ENCODE measurements around the gene DUSP23. TPM values are rescaled to one million over a fixed set of nuclear protein-coding genes. Genes with fewer than 3 reads are reported as not detected.

Gene DUSP23
- polyA plus RNA-seq, 3 donors: 37.3 to 136 (median 97.8) TPM

- H3K27ac Mint-ChIP-seq: no peak within 1 kb of the TSS
- H3K4me2 ChIP-seq (replicated peaks; ENCODE audit: extremely low read depth, low read length, poor library complexity, severe bottlenecking): peak within 1 kb of the TSS; percentile 8
- H2AFZ ChIP-seq (ENCODE audit: insufficient read depth, low read depth, low read length, poor library complexity, severe bottlenecking): no peak within 1 kb of the TSS
- no peaks in the 10 kb centered on the region for H3K27me3 ChIP-seq (ENCODE audit: control insufficient read depth in 2 of 2, insufficient read depth in 2 of 2, low read length in 2 of 2)
- DNase-seq: peak in 1 of 3 donors; percentile 28
- peaks cover 3 to 15% (median 7%) of the 10 kb centered on the region in 3 donors for H3K27me3 Mint-ChIP-seq (ENCODE audit: low read depth in 3 of 3)
- TF ChIP-seq CTCF (IDR thresholded peaks at IDR 0.05): no peak
- no peaks in the 10 kb centered on the region for H3K9me3 ChIP-seq (replicated peaks in 1 of 2; ENCODE audit: control insufficient read depth in 1 of 2, insufficient read depth in 1 of 2, low read length in 2 of 2)
- H3K36me3 Mint-ChIP-seq: no peaks in the 10 kb centered on the region
- peaks cover 40% of the 10 kb centered on the region for H3K4me1 Mint-ChIP-seq
- H3K9ac ChIP-seq (ENCODE audit: insufficient read depth, low read length, poor library complexity, severe bottlenecking): no peak within 1 kb of the TSS
- no peaks in the 10 kb centered on the region for H3K79me2 ChIP-seq (ENCODE audit: insufficient read depth, low read length)
- no peaks in the 10 kb centered on the region for H3K36me3 ChIP-seq (replicated peaks in 1 of 2; ENCODE audit: control insufficient read depth in 1 of 2, insufficient read depth in 2 of 2, low read length in 2 of 2)
- H3K9me3 Mint-ChIP-seq: peaks cover 0 to 2% (median 0%) of the 10 kb centered on the region in 7 donors
- H3K27ac ChIP-seq (ENCODE audit: low read depth in 1 of 2, low read length in 2 of 2): no peak within 1 kb of the TSS
- intact Hi-C loops (cut with micrococcal nuclease): loop anchor here in 1 of 2 donors (5.0 kb wide), 1 partner anchor 205 kb away; no protein-coding TSS in a partner anchor
- peaks cover 27 to 37% of the 10 kb centered on the region in 2 donors for H3K4me1 ChIP-seq (ENCODE audit: control insufficient read depth in 1 of 2, insufficient read depth in 2 of 2, low read length in 2 of 2)
- no peaks in the 10 kb centered on the region for H4K20me1 ChIP-seq (ENCODE audit: insufficient read depth, low read length)
- peak within 1 kb of the TSS in 1 of 3 experiments; percentile 21 for H3K4me3 ChIP-seq (replicated peaks in 1 of 3; ENCODE audit: low read depth in 2 of 3, low read length in 3 of 3)
- 65% methylated on average over 6 of the region's 8 CpGs for WGBS (ENCODE audit: insufficient coverage)
- peak within 1 kb of the TSS in 1 of 2 donors; percentile 62 for H3K4me3 Mint-ChIP-seq
These were observed 21.3 kb downstream of the DUSP23 start, which contains the start of gene FCRL6 for GRCh38 chr1:159802111-159802510. TSS of gene FCRL6 (plus strand) at chr1:159802360. CDS start at chr1:159802425, 65 bp downstream.

GRCh38 chr1:159803956-159804689 is 23.4 kb downstream of the DUSP23 start:
- Histone ChIP-seq H3K27ac (ENCODE audit: low read depth in 1 of 2, low read length in 2 of 2) (no peak overlapping the region), H3K27me3 (ENCODE audit: control insufficient read depth in 2 of 2, insufficient read depth in 2 of 2, low read length in 2 of 2) (no peaks in the 10 kb centered on the region), H3K79me2 (ENCODE audit: insufficient read depth, low read length) (no peaks in the 10 kb centered on the region), H3K4me2 (replicated peaks; ENCODE audit: extremely low read depth, low read length, poor library complexity, severe bottlenecking) (no peak overlapping the region), H3K36me3 (replicated peaks in 1 of 2; ENCODE audit: control insufficient read depth in 1 of 2, insufficient read depth in 2 of 2, low read length in 2 of 2) (no peaks in the 10 kb centered on the region), H3K9me3 (replicated peaks in 1 of 2; ENCODE audit: control insufficient read depth in 1 of 2, insufficient read depth in 1 of 2, low read length in 2 of 2) (no peaks in the 10 kb centered on the region), H3K9ac (ENCODE audit: insufficient read depth, low read length, poor library complexity, severe bottlenecking) (no peak overlapping the region), H3K4me1 (ENCODE audit: control insufficient read depth in 1 of 2, insufficient read depth in 2 of 2, low read length in 2 of 2) (peaks cover 27 to 37% of the 10 kb centered on the region in 2 donors), H4K20me1 (ENCODE audit: insufficient read depth, low read length) (no peaks in the 10 kb centered on the region), H2AFZ (ENCODE audit: insufficient read depth, low read depth, low read length, poor library complexity, severe bottlenecking) (no peak overlapping the region), H3K4me3 (replicated peaks in 1 of 3; ENCODE audit: low read depth in 2 of 3, low read length in 3 of 3) (no peak overlapping the region)
- Mint-ChIP-seq H3K9me3 (peaks cover 0 to 2% (median 0%) of the 10 kb centered on the region in 7 donors), H3K27me3 (ENCODE audit: low read depth in 3 of 3) (peaks cover 0 to 9% (median 2%) of the 10 kb centered on the region in 3 donors), H3K36me3 (no peaks in the 10 kb centered on the region), H3K4me1 (peaks cover 38% of the 10 kb centered on the region), H3K4me3 (peak overlapping the region in 1 of 2 donors; percentile 9), H3K27ac (no peak overlapping the region)
- 86% methylated on average over 4 of the region's 7 CpGs for WGBS (ENCODE audit: insufficient coverage)
- DNase-seq: no peak
- no peak for TF ChIP-seq CTCF (IDR thresholded peaks at IDR 0.05)
- intact Hi-C loops (cut with micrococcal nuclease): loop anchor here in 1 of 2 donors (5.0 kb wide), 1 partner anchor 203 kb away; no protein-coding TSS in a partner anchor

Data from CD14-positive monocyte (primary cell).